Gastroesophageal sphincter (tissue), 3 donors: ENCODE results near the gene STUM.

Source experiments
- CTCF ChIP-seq, 4 experiments: fragments of 200-600 bp in 2 of 4; fragments of 450-650 bp in 2 of 4; sonication (generic) in 1 of 4; IDR thresholded peaks; one replicate each; pipeline ENCODE4 v1.5.1; 2017 to 2019; ENCODE audit warnings: antibody characterized with exemption in 4 of 4, mild to moderate bottlenecking in 2 of 4, moderate library complexity in 2 of 4
- POLR2AphosphoS5 ChIP-seq: sonication (generic); formaldehyde crosslinking; IDR thresholded peaks from one replicate; pipeline ENCODE4 v1.6.1; 2017; ENCODE audit warnings: antibody characterized with exemption

- TF ChIP-seq CTCF (IDR thresholded peaks at IDR 0.05) = peak in 3 of 4 experiments; percentile 24 to 60 (median 43)
- TF ChIP-seq POLR2AphosphoS5 = peak; percentile 51
Measured at GRCh38 chr1:226568077-226568831, 19.7 kb downstream of the STUM start.
